WI38 (cell line): ENCODE measurements around the gene PHETA2.
A peak's percentile ranks its signal among the peaks of the same experiment; 100 is the strongest.
"Not testable (repeated sequence)": the region's sequence is repeated elsewhere in the genome, so short reads cannot be mapped to it uniquely, and the experiment has no call there.

Experiments used
- H3K4me3 ChIP-seq: 2 replicates; pipeline ENCODE4 v1.5.1; 2011; ENCODE audit warnings: low read depth, mild to moderate bottlenecking, control low read depth, low read length
- TF ChIP-seq, protein P1 (sequence below): IDR thresholded peaks from 2 replicates; pipeline ENCODE4 v1.5.1; 2012; ENCODE audit warnings: low read depth, mild to moderate bottlenecking, control low read depth, low read length

Gene PHETA2

DNA sequence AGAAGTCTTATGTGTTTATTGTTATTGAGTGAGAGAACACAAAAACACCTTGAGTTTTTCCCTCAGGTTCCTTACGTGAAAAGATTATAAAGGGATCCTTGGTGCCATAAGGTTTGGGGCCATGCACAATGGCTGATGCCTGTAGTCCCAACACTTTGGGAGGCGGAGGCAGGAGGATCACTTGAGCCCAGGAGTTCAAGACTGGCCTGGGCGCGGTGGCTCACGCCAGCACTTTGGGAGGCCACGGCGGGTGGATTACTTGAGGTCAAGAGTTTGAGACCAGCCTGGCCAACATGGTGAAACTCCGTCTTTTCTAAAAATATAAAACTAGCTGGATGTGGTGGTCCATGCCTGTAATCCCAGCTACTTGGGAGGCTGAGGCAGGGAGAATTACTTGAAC, 10.8 kb downstream of the PHETA2 start:
- no peak overlapping the region for H3K4me3 ChIP-seq

DNA sequence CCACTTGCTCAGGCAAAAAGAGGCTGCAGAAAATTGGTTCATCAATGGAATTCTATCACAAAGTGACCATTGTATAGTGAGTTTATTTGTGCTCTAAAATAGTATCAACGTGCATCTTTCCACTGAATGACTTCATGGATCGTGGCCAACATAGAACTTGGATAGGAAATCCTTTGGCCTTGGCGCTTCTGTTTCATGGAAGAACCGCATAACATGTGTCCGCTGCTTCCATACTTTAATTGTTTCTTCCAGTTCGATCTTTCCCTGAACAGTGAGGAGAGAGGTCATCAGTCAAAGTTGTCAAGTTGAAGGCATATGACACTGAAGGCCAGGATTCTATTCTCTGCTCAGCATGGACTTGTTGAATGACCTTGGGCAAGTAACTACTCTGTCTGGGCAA, 12.0 kb downstream of the PHETA2 start:
- TF ChIP-seq, protein P1, sequence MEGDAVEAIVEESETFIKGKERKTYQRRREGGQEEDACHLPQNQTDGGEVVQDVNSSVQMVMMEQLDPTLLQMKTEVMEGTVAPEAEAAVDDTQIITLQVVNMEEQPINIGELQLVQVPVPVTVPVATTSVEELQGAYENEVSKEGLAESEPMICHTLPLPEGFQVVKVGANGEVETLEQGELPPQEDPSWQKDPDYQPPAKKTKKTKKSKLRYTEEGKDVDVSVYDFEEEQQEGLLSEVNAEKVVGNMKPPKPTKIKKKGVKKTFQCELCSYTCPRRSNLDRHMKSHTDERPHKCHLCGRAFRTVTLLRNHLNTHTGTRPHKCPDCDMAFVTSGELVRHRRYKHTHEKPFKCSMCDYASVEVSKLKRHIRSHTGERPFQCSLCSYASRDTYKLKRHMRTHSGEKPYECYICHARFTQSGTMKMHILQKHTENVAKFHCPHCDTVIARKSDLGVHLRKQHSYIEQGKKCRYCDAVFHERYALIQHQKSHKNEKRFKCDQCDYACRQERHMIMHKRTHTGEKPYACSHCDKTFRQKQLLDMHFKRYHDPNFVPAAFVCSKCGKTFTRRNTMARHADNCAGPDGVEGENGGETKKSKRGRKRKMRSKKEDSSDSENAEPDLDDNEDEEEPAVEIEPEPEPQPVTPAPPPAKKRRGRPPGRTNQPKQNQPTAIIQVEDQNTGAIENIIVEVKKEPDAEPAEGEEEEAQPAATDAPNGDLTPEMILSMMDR, result no peak
- H3K4me3 ChIP-seq, result no peak overlapping the region

More for the DNA sequence above, 10.8 kb downstream of the PHETA2 start:
- TF ChIP-seq, protein P1, result no peak

DNA sequence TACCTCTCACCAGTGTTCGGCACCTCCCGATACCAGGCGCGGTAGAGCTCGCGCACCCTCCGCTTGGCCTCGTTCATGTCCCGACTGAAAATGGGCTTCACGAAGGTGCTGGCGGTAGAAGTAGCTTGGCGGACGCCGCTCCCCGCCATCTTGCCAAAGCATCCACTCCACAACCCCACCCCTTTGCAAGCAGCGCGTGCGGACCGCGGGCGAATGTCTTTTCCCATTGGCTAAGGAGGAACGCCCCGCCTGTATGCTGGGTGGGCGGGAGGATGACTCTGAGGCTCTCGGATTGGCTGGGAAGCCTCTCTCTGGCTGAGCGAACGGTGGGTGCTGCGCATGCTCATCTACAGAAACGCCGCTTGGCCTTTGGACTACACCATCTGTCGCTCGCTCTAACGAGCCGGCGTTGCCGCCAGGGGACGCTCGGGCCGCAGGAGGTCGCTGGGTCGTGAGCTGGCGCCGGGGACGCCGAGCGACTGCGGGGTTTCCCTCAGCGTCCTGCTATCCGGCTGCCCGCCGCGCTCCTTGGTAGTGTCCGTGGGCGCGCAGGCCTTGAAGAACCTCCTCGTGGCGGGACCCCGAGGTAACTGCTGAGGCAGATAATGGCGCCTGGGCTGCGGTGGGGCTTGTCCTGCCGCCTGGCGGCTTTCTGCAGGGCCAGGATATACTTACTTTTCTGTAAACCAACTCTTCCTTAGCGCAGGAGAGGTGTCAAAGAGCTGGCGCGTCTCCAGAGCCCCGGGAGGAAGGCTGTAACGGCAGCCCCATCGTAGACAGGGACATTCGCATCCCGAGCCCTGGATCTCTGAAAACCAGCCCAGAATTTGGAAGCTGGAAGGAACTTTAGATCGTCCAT, 16.8 kb downstream of the PHETA2 start, which contains the start of gene NDUFA6:
TSS of gene NDUFA6 (minus strand) at position 177 of the 859 bp plus-strand sequence. CDS start at position 149, 28 bp downstream.
- TF ChIP-seq, protein P1, result peak; percentile 86
- peak within 1 kb of the TSS; percentile 88 for H3K4me3 ChIP-seq

DNA sequence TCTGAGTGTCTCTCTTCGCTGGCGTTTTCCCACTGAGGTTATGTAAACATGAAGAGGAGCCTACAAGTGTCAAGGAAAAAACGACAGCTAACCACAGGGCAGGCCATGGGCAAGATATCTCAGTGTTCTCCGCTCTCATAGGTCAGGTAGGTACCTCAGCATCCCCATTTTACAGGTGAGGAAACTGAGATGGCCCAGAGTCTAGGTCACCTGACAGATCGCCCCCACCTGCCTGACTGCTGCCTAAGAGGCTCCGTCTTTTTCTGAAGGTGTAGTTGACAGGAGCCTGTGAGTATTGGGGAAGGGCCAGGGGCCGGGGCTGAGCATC, 17.4 kb downstream of the PHETA2 start:
- peak overlapping the region; percentile 88 for H3K4me3 ChIP-seq
- TF ChIP-seq, protein P1, result no peak

DNA sequence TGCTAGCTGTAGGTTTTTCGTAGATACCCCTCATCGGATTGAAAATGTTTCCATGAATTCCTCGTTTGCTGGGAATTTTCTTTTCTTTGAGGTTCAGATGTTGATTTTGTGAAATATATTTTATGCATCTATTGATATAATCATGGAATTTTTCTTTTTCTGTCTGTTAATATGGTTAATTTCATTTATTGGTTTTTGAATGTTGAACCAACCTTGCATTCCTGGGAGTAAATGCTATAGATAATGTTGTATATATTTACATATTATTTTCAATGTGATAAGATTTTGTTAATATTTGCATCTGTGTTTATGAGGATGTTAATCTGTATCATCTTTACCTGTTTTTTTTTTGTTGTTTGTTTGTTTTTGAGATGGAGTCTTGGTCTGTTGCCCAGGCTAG, 27.2 kb downstream of the PHETA2 start:
- TF ChIP-seq, protein P1, result no peak
- no peak overlapping the region for H3K4me3 ChIP-seq

DNA sequence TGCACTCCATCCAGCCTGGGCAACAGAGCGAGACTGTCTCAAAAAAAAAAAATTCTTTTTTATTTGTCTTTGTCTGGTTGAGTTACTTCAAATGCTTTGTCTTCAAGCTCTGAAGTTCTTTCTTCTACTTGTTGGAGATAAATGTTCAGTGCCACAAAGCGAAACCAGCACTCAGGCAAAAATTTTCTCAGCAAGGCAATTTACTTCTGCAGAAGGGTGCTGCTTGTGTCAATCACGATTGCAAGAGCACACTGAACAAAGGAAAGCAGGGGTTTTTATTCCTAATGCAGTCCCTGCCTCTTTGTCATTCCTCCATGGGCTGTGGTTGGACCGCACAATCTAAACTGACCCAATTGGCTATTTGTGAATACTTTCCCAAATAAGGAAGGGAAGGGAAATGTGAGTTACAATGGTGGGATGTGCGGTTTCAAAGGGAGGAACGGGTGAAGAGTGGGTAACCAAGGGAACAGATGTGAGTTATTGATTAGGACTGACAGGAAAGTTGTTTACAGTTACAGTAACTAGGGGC, 30.3 kb downstream of the PHETA2 start:
- not testable (repeated sequence) for H3K4me3 ChIP-seq

DNA sequence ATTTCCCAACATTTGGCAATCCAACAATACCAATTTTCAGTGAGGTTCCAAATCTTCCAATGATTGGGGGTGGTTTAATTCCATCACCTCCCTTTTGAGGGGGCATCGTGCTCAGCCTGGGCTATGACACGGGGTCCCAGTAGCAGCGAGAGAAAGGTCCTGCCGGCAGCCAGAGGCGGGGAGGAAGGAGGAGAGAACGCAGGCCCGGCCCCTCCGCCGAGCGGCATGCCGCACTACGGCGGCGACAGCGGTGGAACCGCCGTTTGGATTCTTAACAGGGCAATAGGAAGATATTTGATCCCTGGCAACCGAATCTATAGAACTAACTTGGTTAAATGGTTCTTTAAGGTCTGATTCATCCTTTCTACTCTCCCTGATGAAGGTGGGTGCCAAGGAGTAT, 34.8 kb downstream of the PHETA2 start:
- no peak overlapping the region for H3K4me3 ChIP-seq
- TF ChIP-seq, protein P1, result no peak
